Measurements from ENCODE around the gene DISP2.

The DISP2 gene

DNA sequence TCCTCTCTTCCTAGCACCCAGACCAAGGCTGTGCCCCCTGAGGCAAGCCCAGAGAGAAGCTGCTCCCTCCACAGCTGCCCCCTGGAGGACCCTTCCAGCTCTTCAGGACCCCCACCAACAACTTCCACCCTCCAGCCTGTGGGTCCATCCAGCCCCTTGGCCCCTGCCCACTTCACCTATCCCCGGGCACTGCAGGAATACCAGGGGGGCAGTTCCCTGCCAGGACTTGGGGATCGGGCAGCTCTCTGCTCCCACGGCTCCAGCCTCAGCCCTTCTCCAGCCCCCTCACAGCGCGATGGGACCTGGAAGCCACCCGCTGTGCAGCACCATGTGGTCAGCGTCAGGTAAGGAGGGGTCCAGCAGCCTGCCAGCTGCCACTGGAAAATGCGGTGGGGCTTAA lies 5.6 kb downstream of the DISP2 start:
- no peak for DNase-seq (ENCODE audit: low read depth)

DNA sequence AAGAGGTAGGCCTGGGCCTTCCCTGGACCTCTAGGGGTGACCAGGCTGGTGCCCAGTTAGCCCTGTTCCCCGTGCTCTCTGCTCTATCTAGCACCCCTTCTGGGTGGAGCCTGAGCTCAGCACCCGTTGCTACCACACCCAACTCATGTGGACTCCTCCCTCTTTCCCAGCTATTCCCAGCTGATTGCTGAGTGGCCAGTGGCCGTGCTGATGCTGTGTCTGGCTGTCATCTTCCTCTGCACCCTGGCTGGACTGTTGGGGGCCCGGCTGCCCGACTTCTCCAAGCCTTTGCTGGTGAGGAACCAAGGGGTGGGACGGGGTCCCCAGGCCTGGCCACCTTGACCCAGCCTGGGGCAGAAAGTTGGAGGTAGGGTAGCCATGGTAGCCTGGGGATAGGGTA lies 6.2 kb downstream of the DISP2 start:
- no peak for DNase-seq (ENCODE audit: low read depth)

DNA sequence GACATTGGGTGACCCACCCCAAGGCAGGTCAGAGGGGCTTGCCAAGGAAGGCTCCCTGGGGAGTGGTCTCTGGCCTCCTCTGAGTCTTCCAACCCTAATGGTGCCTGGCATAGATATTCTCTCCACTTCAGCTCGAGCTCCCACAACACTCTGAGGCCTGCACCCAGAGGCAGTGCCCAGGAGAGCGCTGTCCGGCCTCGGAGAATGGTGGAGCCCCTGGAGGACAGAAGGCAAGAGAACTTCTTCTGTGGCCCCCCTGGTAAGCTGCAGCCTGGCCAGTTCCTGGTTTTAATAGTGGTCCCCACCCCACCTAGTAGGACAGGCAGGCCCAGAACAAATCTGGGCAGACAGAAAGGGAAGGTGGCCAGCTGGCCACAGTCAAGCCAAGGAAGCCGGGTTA lies 7.0 kb downstream of the DISP2 start:
- no peak for DNase-seq (ENCODE audit: low read depth)

DNA sequence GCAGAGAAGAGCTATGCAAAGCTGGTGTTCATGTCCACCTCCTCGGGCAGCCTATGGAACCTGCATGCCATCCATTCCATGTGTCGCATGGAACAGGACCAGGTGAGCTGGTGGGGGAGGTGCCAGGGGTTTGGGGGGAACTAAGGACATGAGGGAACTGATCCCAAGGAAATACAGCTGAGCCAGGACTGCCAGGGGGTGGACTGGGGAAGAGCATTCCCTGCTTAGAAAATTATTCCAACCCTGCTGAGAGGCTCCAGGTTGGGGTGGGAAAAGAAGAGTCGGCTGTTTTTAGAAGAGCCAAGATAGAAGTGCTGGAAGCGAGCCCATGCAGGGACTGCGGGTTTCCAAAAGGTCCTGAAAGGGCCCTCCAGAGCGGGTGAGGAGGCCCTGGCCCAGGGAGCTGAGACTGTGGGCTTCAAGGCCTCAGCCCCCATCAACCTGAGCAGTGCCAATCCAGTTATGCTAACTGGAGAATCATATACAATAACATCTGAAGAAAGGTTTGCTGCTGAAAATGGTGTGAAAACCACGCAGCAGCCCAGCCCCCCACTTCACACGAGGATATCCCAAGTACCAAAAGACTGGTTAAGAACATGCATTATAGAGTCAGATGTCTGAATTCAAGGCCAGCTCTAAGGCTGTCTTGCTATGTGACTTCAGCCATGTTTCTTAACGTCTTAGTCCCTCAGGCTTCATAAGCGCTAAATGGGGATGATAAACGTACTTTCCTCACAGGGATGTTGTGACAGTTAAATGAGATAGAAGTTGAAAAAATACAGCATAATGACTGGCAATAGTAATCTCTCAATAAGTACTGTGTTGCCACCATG lies 7.8 kb downstream of the DISP2 start:
- DNase-seq (ENCODE audit: low read depth): no peak

DNA sequence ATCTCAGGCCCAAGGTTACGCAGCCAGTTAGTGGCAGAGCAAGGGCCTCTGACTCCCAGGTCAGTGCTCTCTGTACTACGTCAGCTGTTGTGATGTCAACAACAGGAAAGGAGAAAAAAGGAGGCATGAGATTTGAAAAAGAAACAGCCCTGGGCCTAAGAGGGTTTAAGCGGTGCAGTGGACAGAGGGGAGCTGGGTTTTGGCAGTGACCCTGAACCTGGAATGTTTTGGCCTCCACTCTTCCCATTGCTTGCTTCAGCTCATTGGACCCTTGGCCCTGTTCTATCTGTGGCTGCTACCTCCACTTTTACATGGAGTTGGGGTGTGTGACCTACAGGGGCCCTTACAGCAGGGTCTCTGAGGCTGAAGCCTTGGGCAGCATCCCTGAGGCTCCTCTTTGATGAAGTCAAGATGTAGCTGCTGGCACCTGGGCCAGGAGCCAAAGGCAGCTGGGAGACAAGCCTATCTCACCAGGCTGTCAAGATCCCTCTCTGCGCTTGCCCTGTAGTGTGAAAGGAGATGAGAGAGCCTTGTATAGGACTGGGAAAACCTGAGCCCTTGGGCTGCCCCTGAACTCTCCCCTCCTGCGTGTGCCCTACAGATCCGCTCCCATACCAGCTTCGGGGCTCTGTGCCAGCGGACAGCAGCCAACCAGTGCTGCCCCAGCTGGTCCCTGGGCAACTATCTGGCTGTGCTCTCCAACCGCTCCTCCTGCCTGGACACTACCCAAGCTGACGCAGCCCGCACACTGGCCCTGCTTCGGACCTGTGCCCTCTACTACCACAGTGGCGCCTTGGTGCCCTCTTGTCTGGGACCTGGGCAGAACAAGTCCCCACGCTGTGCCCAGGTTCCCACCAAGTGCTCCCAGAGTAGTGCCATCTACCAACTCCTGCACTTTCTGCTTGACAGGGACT lies 8.7 kb downstream of the DISP2 start:
- DNase-seq (ENCODE audit: low read depth): no peak

DNA sequence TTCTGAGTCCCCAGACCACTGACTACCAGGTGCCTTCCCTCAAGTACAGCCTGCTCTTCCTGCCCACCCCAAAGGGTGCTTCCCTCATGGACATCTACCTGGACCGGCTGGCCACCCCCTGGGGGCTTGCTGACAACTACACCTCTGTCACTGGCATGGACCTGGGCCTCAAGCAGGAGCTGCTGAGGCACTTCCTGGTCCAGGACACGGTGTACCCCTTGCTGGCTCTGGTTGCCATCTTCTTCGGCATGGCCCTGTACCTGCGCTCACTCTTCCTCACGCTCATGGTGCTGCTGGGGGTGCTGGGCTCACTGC lies 9.3 kb downstream of the DISP2 start:
- no peak for DNase-seq (ENCODE audit: low read depth)

DNA sequence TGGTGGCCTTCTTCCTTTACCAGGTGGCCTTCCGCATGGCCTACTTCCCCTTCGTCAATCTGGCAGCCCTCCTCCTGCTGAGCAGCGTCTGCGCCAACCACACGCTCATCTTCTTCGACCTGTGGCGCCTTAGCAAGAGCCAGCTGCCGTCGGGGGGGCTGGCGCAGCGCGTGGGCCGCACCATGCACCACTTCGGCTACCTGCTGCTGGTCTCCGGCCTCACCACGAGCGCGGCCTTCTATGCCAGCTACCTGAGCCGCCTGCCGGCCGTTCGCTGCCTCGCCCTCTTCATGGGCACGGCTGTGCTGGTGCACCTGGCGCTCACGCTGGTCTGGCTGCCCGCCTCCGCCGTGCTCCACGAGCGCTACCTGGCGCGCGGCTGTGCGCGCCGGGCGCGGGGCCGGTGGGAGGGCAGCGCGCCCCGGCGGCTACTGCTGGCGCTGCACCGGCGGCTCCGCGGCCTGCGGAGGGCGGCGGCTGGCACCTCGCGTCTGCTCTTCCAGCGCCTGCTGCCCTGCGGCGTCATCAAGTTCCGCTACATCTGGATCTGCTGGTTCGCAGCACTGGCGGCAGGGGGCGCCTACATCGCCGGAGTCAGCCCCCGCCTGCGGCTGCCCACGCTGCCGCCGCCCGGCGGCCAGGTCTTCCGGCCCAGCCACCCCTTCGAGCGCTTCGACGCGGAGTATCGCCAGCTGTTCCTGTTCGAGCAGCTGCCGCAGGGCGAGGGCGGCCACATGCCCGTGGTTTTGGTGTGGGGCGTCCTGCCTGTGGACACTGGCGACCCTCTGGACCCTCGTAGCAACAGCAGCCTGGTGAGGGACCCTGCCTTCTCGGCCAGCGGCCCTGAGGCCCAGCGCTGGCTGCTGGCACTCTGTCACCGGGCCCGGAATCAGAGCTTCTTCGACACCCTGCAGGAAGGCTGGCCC lies 9.9 kb downstream of the DISP2 start:
- peak; percentile 76 for DNase-seq (ENCODE audit: low read depth)

DNA sequence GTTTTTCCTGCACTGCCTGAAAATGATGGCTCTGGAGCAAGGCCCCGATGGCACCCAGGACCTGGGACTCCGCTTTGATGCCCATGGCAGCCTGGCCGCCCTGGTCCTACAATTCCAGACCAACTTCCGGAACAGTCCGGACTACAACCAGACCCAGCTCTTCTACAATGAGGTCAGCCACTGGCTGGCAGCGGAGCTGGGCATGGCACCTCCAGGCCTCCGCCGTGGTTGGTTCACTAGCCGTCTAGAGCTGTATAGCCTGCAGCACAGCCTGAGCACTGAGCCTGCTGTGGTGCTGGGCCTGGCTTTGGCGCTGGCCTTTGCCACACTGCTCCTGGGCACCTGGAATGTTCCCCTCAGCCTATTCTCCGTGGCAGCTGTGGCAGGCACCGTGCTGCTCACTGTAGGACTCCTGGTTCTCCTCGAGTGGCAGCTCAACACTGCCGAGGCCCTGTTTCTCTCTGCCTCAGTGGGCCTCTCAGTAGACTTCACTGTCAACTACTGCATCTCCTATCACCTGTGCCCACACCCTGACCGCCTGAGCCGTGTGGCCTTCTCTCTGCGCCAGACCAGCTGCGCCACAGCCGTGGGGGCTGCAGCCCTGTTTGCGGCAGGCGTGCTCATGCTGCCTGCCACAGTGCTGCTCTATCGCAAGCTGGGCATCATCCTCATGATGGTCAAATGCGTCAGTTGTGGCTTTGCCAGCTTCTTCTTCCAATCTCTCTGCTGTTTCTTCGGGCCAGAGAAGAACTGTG lies 10.9 kb downstream of the DISP2 start:
- no peak for DNase-seq (ENCODE audit: low read depth)

DNA sequence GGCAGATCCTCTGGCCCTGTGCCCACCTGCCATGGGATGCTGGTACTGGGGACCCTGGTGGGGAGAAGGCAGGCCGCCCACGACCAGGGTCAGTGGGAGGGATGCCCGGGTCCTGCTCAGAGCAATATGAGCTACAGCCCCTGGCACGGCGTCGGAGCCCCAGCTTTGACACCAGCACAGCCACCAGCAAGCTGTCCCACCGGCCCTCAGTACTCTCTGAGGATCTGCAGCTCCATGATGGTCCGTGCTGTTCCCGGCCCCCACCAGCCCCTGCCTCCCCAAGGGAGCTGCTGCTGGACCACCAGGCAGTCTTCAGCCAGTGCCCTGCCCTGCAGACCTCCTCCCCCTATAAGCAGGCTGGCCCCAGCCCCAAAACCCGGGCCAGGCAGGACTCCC lies 11.5 kb downstream of the DISP2 start:
- no peak for DNase-seq (ENCODE audit: low read depth)

DNA sequence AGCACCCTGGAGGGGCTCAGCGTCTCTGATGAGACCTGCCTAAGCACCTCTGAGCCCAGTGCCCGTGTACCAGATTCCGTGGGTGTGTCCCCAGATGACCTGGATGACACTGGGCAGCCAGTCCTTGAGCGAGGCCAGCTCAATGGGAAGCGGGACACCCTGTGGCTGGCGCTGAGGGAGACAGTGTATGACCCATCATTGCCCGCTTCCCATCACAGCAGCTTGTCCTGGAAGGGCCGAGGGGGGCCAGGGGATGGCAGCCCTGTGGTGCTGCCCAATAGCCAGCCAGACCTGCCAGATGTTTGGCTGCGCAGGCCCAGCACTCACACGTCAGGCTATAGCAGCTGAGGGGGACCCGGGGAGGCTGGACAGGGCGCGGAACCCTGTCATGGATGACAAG lies 12.0 kb downstream of the DISP2 start:
- no peak for DNase-seq (ENCODE audit: low read depth)

DNA sequence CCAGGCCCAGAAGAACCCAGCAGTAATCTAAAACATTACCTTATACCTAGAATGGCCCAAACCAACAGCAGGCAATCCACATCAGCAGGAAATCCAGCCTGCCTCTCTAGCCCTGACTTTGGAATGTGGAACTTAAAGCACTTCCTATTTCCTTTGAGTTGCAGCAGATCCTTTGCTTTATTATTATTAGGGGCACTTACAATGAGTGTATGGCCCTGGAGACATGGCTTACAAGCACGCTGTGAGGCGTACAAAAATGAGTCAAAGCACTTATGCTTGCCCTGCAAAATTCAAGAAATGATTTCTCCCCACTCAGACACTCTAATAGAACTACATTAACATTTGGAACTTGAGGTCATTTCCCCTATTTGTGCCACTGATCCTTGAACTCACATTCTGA lies 15.0 kb downstream of the DISP2 start:
- DNase-seq (ENCODE audit: low read depth): no peak

DNA sequence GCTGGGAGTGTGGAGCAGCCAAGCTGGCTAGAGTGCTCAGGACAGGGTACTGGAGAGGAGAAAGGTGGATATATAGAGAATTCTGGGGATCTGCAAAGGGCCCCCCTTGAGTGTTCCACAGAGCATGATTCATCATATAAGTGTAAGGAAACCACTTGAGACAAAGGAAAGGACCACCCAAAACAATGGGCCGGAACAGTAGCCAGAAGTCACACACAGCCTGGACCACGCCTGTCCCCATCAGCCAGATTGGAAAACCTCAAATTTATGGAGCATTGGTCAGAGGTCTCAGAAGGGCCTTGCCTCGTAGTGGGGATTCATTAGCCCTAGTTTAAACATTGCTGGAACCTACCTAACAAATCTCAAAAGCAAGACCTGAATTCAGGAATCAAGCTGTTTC lies 19.6 kb downstream of the DISP2 start:
- no peak for DNase-seq (ENCODE audit: low read depth)

DNA sequence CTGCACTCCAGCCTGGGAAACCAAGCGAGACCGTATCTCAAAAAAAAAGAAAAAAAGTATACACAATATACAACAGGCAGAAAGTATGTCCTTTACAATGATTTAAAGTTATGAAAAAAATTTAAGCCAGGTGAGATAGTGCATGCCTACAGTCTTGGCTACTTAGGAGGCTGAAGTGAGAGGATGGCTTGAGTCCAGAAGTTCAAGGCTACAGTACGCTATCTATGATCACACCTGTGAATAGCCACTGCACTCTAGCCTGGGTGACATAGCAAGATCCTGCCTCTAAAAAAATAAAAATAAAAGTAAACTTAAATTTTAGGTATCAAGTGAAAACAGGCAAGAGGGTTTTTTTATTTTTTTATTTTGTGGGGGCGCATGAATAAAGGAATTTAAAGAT lies 21.4 kb downstream of the DISP2 start:
- no peak for DNase-seq (ENCODE audit: low read depth)

DNA sequence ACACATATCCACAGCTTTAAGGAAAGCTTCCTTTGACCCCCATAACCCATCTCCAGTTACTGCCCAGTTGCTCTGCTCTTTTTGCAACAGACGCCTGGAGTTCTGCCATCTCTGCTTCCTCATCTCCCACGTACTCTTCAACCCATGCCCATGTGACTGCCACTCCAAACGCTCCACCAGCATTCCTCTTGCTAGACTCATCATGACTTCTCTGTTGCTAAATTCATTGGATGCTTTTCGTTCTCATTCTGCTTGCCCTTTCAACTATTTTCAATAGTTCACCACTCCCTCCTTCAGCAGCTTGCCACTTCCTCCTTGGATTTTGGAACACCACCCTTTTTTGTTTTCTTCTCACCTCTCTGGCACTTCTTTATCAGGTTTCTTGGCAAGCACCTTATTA lies 21.8 kb downstream of the DISP2 start:
- DNase-seq (ENCODE audit: low read depth): no peak

DNA sequence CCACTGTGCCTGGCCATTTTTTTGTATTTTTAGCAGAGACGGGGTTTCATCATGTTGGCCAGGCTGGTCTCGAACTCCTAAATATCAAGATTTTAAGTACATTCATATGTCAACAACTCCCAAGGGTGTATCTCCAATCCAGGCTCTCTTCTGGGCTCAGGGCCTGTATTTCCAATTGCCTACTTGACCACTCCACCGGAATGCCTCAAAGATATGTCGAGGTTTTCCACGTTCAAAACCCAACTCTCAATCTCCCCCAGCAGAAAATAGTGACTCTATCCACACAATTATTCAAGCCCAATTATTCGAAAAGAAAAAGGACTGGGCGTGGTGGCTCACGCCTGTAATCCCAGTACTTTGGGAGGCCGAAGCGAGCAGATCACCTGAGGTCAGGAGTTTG lies 22.6 kb downstream of the DISP2 start:
- no peak for DNase-seq (ENCODE audit: low read depth)

DNA sequence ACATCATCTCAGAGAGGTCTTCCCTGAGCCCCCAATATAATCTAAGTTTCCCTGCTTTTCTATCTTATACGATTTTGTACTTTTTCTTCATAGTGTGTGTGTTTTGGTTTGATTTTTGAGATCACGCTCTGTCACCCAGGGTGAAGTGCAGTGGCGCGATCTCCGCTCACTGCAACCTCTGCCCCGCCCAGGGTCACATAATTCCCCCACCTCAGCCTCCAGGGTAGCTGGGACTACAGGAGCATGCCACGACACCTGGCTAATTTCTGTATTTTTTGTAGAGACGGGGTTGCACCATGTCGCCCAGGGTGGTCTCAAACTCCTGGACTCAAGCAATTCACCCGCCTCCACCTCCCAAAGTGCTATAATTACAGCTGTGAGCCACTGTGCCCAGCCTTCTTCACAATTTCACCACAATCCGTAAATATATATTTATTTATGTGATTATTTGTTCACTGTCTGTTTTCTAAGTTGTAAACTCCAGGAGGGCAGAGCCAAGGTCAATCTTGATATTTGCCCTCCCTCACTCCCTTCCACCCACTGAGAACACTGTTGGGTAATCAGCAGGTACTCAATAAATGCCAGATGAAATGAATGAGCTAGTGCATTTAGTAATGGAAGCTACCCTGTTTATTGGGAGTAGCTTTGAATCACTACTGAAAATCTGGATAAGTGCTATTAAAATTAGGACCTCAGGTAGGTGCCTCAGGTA lies 24.0 kb downstream of the DISP2 start:
- no peak for DNase-seq (ENCODE audit: low read depth)

DNA sequence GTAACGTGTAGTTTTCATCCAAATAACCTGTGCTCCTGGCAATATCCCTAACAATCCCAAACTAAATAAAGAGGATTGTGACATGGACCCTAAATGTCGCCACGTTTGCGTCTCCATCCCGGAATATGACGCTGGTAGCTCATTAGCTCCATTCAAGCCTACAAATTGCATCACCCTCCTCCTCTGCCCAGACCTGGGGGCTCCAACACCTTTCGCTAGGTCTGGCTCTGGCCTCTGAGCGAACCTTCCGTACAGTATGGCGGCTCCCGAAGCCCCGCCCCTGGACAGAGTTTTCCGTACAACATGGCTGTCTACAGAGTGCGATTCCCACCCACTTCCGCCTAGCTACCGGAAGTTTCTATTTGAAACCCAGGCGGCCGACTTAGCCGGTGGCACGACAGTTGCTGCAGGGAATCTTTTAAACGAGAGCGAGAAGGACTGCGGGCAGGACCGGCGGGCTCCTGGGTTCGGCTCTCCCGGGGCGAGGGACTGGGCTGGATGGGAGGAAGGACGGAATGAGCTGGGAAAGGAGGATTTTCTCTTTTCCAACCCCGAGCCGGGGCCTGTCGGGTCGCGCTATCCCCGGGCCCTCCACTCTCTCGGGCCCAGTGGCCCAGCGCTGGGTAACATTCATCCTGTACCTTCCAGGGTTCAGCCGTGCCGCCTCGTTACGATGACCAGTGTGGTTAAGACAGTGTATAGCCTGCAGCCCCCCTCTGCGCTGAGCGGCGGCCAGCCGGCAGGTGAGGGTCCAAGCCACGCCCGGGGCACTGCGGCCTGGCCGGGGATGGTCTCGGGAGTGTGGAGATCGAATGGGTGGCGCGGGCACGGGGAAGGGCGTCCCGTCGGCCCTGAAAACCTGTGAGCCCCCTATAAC lies 24.8 kb downstream of the DISP2 start, which contains the start of gene KNSTRN:
TSS of gene KNSTRN (plus strand) at position 142 of the 877 bp plus-strand sequence. CDS start at position 257, 115 bp downstream.
- DNase-seq (ENCODE audit: low read depth): peak; percentile 85

DNA sequence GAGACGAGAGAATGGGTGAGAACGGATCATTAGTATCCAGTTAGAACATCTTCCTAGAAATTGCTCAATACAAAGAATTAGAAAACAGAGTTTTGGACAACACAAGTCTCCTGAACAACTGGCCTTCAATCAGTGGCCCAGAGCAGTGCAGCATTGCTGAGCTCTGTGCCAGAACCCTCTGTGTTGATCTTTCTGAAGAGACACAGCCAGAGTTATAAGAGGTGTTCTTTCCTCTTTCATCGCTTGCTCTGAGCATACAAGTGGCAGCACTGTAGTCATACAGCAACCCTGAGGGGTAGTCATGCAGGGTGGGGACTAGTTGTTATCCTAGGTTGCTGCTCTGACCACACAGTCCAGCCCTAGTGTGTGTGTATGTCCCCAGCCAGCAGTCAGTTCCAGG lies 28.5 kb downstream of the DISP2 start:
- no peak for DNase-seq (ENCODE audit: low read depth)

DNA sequence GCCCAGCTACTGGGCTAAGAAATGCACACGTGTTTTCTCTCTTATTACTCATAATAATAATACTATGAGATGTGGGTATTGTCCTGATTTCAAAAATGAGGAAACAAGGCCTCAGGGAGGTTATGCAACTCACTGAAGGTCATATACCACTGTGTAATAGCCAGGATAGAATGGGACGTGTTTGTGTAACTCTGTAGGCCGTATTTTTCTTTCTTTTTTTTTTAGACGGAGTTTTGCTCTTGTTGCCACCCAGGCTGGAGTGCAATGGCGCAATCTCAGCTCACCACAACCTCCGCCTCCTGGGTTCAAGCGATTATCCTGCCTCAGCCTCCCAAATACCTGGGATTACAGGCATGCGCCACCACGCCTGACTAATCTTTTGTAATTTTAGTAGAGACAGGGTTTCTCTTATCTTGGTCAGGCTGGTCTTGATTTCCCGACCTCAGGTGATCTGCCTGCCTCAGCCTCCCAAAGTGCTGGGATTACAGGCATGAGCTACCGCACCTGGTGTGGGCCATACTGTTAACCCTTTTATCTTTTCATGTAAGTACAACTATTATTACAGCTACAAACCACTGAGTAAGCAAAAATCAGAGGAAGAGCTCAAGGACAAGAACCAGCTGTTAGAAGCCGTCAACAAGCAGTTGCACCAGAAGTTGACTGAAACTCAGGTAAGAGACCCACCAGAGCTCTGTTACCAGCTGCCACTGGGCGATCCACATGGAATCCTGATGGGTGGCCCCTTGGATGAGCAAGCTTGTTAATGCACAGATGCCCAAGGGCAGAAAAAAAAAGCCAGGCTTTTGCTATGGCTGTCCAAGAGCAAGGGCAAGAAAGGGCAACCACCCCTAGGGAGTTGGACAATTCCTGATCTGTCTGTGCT lies 31.2 kb downstream of the DISP2 start:
- no peak for DNase-seq (ENCODE audit: low read depth)
